Ishikawa (cell line): ENCODE measurements around the gene ARHGDIA.

Experiments used
- EP300 ChIP-seq: IDR thresholded peaks from 2 replicates; pipeline ENCODE4 v1.6.1; 2012; ENCODE audit warnings: borderline replicate concordance
- FOXM1 ChIP-seq: IDR thresholded peaks from 2 replicates; pipeline ENCODE4 v1.6.1; 2012; ENCODE audit warnings: low read depth, borderline replicate concordance
- RAD21 ChIP-seq: IDR thresholded peaks from 2 replicates; pipeline ENCODE4 v1.6.1; 2012; ENCODE audit warnings: low read depth
- TCF12 ChIP-seq: IDR thresholded peaks from 2 replicates; pipeline ENCODE4 v1.6.1; 2012; ENCODE audit warnings: low read depth
- TEAD4 ChIP-seq: IDR thresholded peaks from 2 replicates; pipeline ENCODE4 v1.6.1; 2012
- ZBTB7A ChIP-seq: IDR thresholded peaks from 2 replicates; pipeline ENCODE4 v1.6.1; 2012; ENCODE audit warnings: low read depth
- TF ChIP-seq, protein P1 (sequence below): IDR thresholded peaks from 2 replicates; pipeline ENCODE4 v1.6.1; 2012

DNA sequence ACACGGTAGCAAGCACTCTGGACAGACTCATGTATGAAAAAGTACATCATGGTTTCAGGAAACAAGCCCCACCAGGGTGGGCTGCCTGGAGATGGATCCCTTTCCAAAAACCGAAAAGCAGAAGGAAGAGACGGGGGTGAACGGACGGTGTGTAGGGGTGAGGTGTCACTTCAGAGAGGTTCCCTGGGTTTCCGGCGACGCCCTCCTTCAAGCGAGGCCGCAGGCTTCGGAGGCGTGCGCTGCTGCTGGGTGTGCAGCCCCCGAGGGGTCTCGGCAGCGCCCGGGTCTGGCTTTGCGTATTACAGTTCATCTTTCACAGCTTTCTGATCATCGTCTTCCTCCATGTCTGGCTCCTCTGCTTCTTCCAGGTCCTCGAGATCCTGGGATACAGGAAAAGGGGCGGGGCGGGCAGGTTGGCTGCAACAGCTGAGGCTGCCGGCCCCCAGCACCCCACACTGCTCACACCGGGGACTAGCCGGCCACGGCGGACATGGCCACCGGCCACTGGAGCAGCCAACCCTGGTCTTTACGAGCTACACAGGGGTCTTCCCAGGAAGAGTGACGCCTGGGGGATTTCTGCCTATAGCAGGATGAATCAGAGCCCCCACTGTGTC is 27.3 kb downstream of the ARHGDIA start:
- no peak for TF ChIP-seq ZBTB7A
- no peak for TF ChIP-seq EP300
- TF ChIP-seq, protein P1, sequence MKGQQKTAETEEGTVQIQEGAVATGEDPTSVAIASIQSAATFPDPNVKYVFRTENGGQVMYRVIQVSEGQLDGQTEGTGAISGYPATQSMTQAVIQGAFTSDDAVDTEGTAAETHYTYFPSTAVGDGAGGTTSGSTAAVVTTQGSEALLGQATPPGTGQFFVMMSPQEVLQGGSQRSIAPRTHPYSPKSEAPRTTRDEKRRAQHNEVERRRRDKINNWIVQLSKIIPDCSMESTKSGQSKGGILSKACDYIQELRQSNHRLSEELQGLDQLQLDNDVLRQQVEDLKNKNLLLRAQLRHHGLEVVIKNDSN = no peak
- no peak for TF ChIP-seq FOXM1
- TF ChIP-seq TCF12 = no peak
- no peak for TF ChIP-seq RAD21
- no peak for TF ChIP-seq TEAD4
